K562 (cell line): Measurements from ENCODE around the gene NPNT. TPM values are rescaled to one million over a fixed set of nuclear protein-coding genes. Genes with fewer than 3 reads are reported as not detected.

Experiments
- ATAC-seq: fragments of 200-7000 bp; cut with Tn5 transposase; 3 replicates; pipeline ENCODE4 v1.9.1; 2020; ENCODE audit warnings: moderate library complexity
- BruUV-seq: library from RNA; stranded (reverse); fragments of 400-500 nt; replicated peaks from 2 replicates; lab custom pipeline; 2021; lab: Mats Ljungman, UMichigan
- CTCF ChIA-PET: fragments of 300-600 bp; formaldehyde crosslinking; extraction: SDS; loops from one replicate; lab custom pipeline; 2021; ENCODE audit warnings: low intra/inter-chr PET ratio; lab: Yijun Ruan, JAX
- POLR2A ChIA-PET: fragments of 300-600, 350-650 bp; sonication (Branson Sonifier 250); formaldehyde crosslinking; extraction: SDS; loops from one replicate; lab custom pipeline; 2021; ENCODE audit warnings: antibody characterized with exemption, inconsistent platforms; lab: Yijun Ruan, JAX
- DNase-seq, 4 experiments: peaks; one replicate each; pipeline versions ENCODE4 v3.0.0 to v3.0.0-alpha.2; 2011 to 2018; ENCODE audit warnings: low spot score in 3 of 4, mixed read lengths in 3 of 4; ENCODE audit errors: extremely low read depth in 1 of 4
- FAIRE-seq: peaks from 2 replicates; lab custom pipeline; 2011; peaks lifted over from hg19 to GRCh38; lab: Jason Lieb, UNC
- H2AFZ ChIP-seq: 2 replicates; pipeline ENCODE4 v1.6.0; 2011; ENCODE audit warnings: low read depth, low read length, control low read depth, inconsistent platforms
- H3K27ac ChIP-seq: fragments of 200-600 bp; 3 replicates; pipeline ENCODE4 v1.8.0; 2011; ENCODE audit warnings: low read depth, mild to moderate bottlenecking, control low read depth, inconsistent platforms, low read length, moderate library complexity, mixed read lengths; ENCODE audit errors: extremely low read depth
- H3K27me3 ChIP-seq, 2 experiments: fragments of 300-600 bp in 1 of 2; 2 replicates in 1 of 2; 3 replicates in 1 of 2; pipeline versions ENCODE4 v1.6.0 to v1.8.0; 2011; ENCODE audit warnings: inconsistent platforms in 2 of 2, low read length in 2 of 2, mild to moderate bottlenecking in 1 of 2, mixed read lengths in 1 of 2, moderate library complexity in 1 of 2; ENCODE audit not compliant: control insufficient read depth in 2 of 2, insufficient read depth in 2 of 2
- H3K36me3 ChIP-seq: fragments of 300-600 bp; 3 replicates; pipeline ENCODE4 v1.8.0; 2011; ENCODE audit warnings: mild to moderate bottlenecking, low read length, inconsistent platforms; ENCODE audit not compliant: control insufficient read depth, insufficient read depth
- H3K4me1 ChIP-seq, 2 experiments: fragments of 200-600 bp in 1 of 2; replicated peaks in 1 of 2; 2 replicates in 1 of 2; 3 replicates in 1 of 2; pipeline versions ENCODE4 v1.5.1 to v1.8.0; 2011; ENCODE audit warnings: inconsistent platforms in 2 of 2, low read length in 2 of 2, mild to moderate bottlenecking in 1 of 2, mixed read lengths in 1 of 2, moderate library complexity in 1 of 2; ENCODE audit not compliant: control insufficient read depth in 2 of 2, insufficient read depth in 2 of 2
- H3K4me2 ChIP-seq: 2 replicates; pipeline ENCODE4 v1.6.1; 2011; ENCODE audit warnings: low read length, control low read depth, inconsistent platforms, mixed read lengths; ENCODE audit not compliant: insufficient read depth
- H3K4me3 ChIP-seq: fragments of 200-600 bp; sonication (generic), shearing (Covaris generic); 2 replicates; pipeline ENCODE4 v1.5.1; 2016; ENCODE audit warnings: control low read depth, inconsistent platforms
- H3K79me2 ChIP-seq: fragments of 200-600 bp; 3 replicates; pipeline ENCODE4 v1.8.0; 2011; ENCODE audit warnings: low read length, inconsistent platforms; ENCODE audit not compliant: control insufficient read depth, insufficient read depth
- H3K9ac ChIP-seq, 2 experiments: 2 replicates each; pipeline versions ENCODE4 v1.6.0 to v1.6.1; 2011; ENCODE audit warnings: low read depth in 2 of 2, low read length in 2 of 2, control low read depth in 1 of 2, inconsistent platforms in 1 of 2, mild to moderate bottlenecking in 1 of 2, mixed read lengths in 1 of 2; ENCODE audit not compliant: insufficient read depth in 1 of 2
- H3K9me1 ChIP-seq: one replicate; pipeline ENCODE4 v1.6.0; 2011; ENCODE audit warnings: inconsistent platforms, mild to moderate bottlenecking, low read length, moderate library complexity; ENCODE audit not compliant: control insufficient read depth, insufficient read depth
- H3K9me3 ChIP-seq: replicated peaks from 2 replicates; pipeline ENCODE4 v1.5.1; 2011; ENCODE audit warnings: low read depth, low read length, inconsistent platforms; ENCODE audit not compliant: control insufficient read depth, insufficient read depth
- H4K20me1 ChIP-seq: replicated peaks from 2 replicates; pipeline ENCODE4 v1.6.1; 2011; ENCODE audit warnings: low read length, inconsistent platforms, mixed read lengths; ENCODE audit not compliant: control insufficient read depth, insufficient read depth
- GATAD2B ChIP-seq: fragments of 450-650 bp; IDR thresholded peaks from 2 replicates; pipeline ENCODE4 v1.6.1; 2017; ENCODE audit warnings: mild to moderate bottlenecking, borderline replicate concordance
- PTTG1 ChIP-seq: fragments of 450-650 bp; IDR thresholded peaks from 2 replicates; pipeline ENCODE4 v1.6.1; 2016; ENCODE audit warnings: low read depth, mild to moderate bottlenecking, missing genetic modification characterization, missing compliant biosample characterization
- RBM15 ChIP-seq: fragments of 200-400 bp; formaldehyde crosslinking; IDR thresholded peaks from 2 replicates; pipeline ENCODE4 v1.6.1; 2018; ENCODE audit warnings: mild to moderate bottlenecking, low read length, moderate library complexity; ENCODE audit not compliant: insufficient read depth
- RUNX1 ChIP-seq: sonication (generic); IDR thresholded peaks from 2 replicates; pipeline ENCODE4 v1.6.1; 2016; ENCODE audit warnings: antibody characterized with exemption, low read depth
- SRSF1 ChIP-seq: fragments of 200-400 bp; formaldehyde crosslinking; IDR thresholded peaks from 2 replicates; pipeline ENCODE4 v1.6.1; 2017; ENCODE audit warnings: mild to moderate bottlenecking, low read depth, low read length, moderate library complexity
- TFAP4 ChIP-seq: sonication (generic); formaldehyde crosslinking; IDR thresholded peaks from 2 replicates; pipeline ENCODE4 v1.8.0; 2022; ENCODE audit warnings: missing genetic modification reagents, mild to moderate bottlenecking, moderate library complexity, borderline replicate concordance
- ZNF121 ChIP-seq: sonication (generic); formaldehyde crosslinking; conservative IDR thresholded peaks from 2 replicates; pipeline ENCODE4 v1.8.0; 2022; ENCODE audit warnings: missing genetic modification reagents
- ZNF551 ChIP-seq: fragments of 250-450 bp; sonication (Bioruptor Pico); IDR thresholded peaks from 2 replicates; pipeline ENCODE4 v1.5.0; 2021; ENCODE audit warnings: mild to moderate bottlenecking, moderate library complexity
- ZNF57 ChIP-seq: fragments of 450-650 bp; formaldehyde crosslinking; IDR thresholded peaks from 2 replicates; pipeline ENCODE4 v1.4.0; 2020; ENCODE audit warnings: mild to moderate bottlenecking, moderate library complexity
- WGBS: fragments of 100-300 bp; shearing (Covaris generic); methylation state at CpG from one replicate; pipeline ENCODE4 v1.1.6; 2016; ENCODE audit warnings: low coverage, mixed read lengths; ENCODE audit not compliant: insufficient coverage; ENCODE audit errors: missing lambda C conversion rate; 5-methylcytosine and 5-hydroxymethylcytosine counted together
- in situ Hi-C: fragments of 300-500 bp; cut with MboI; formaldehyde crosslinking; loops from 4 replicates; pipeline ENCODE4 v1.15.0; 2018; ENCODE audit warnings: inconsistent platforms, mixed read lengths
- intact Hi-C: fragments of 100-400 bp; cut with micrococcal nuclease; formaldehyde crosslinking; loops from 2 replicates; pipeline ENCODE4 v1.14.2; 2022
- polyA plus RNA-seq, 8 experiments: library from polyadenylated mRNA; depleted of rRNA in 4 of 8; stranded (reverse) in 5 of 8; unstranded in 3 of 8; fragments of >200 nt; fragmentation: Nextera tagmentation in 2 of 8; fragmentation: Illumina TruSeq in 1 of 8; extraction: Ambion mirVana in 2 of 8; extraction: Trizol in 1 of 8; gene quantifications; 2 replicates each; pipeline versions ENCODE4 v1.2.1 to v1.2.3, GENCODE V29; 2011 to 2014; ENCODE audit warnings: inconsistent platforms in 1 of 8, missing spikeins in 1 of 8
- total RNA-seq, 7 experiments: library from RNA; depleted of rRNA in 6 of 7; stranded (reverse); fragments of >200 nt in 6 of 7; fragmentation: Illumina TruSeq in 2 of 7; extraction: Trizol in 2 of 7; gene quantifications; 2 replicates each; pipeline versions ENCODE4 v1.2.1 to v1.2.3, GENCODE V29; 2011 to 2021; ENCODE audit warnings: low replicate concordance in 1 of 7
- TF ChIP-seq, protein P1 (sequence below): fragments of 250-450 bp; sonication (Bioruptor Pico); IDR thresholded peaks from 2 replicates; pipeline ENCODE4 v1.9.0; 2021; ENCODE audit warnings: mild to moderate bottlenecking
- TF ChIP-seq, protein P2 (sequence below): fragments of 250-450 bp; sonication (Bioruptor Pico); IDR thresholded peaks from 2 replicates; pipeline ENCODE4 v1.4.0; 2020; ENCODE audit warnings: mild to moderate bottlenecking
- TF ChIP-seq, protein P3 (sequence below), 2 experiments: fragments of 450-650 bp; IDR thresholded peaks; 2 replicates each; pipeline ENCODE4 v1.6.1; 2016
- TF ChIP-seq, protein P4 (sequence below): fragments of 450-650 bp; IDR thresholded peaks from 2 replicates; pipeline ENCODE4 v1.6.1; 2014; ENCODE audit warnings: low read depth, mild to moderate bottlenecking, moderate library complexity, borderline replicate concordance

Gene NPNT
- total and polyA plus RNA-seq, 9 of the 15 experiments (the other 6 are each of a cell fraction or from before 2014, with no cell fraction given): 0.22 TPM; not detected in 8

GRCh38 chr4:105924341-105924740 lies 29.1 kb downstream of the NPNT start:
- Histone ChIP-seq H3K4me1 (no peaks in the 10 kb centered on the region), H3K4me2 (no peak overlapping the region), H4K20me1 (no peaks in the 10 kb centered on the region), H3K4me3 (no peak overlapping the region), H3K27ac (no peak overlapping the region), H2AFZ (no peak overlapping the region), H3K27me3 (no peaks in the 10 kb centered on the region), H3K36me3 (no peaks in the 10 kb centered on the region), H3K9ac (no peak overlapping the region), H3K9me3 (no peaks in the 10 kb centered on the region), H3K79me2 (no peaks in the 10 kb centered on the region), H3K9me1 (no peaks in the 10 kb centered on the region)
- CTCF ChIA-PET: no interaction called here
- POLR2A ChIA-PET: no interaction called here
- BruUV-seq: no TSS peak
- intact Hi-C loops (no loop called here), in situ Hi-C loops (no loop called here)
- DNase-seq (no peak), ATAC-seq (no peak), FAIRE-seq (no peak)
- 0% methylated on average over 1 of the region's 1 CpG for WGBS
- TF ChIP-seq, protein P1, sequence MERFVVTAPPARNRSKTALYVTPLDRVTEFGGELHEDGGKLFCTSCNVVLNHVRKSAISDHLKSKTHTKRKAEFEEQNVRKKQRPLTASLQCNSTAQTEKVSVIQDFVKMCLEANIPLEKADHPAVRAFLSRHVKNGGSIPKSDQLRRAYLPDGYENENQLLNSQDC (CRISPR knock-in tag): no peak
- TF ChIP-seq ZNF121 (CRISPR knock-in tag) (no peak), PTTG1 (tag) (no peak), ZNF57 (no peak), ZNF551 (CRISPR knock-in tag) (no peak), RUNX1 (no peak), RBM15 (no peak), SRSF1 (no peak), TFAP4 (no peak), GATAD2B (no peak)
- TF ChIP-seq, protein P2, sequence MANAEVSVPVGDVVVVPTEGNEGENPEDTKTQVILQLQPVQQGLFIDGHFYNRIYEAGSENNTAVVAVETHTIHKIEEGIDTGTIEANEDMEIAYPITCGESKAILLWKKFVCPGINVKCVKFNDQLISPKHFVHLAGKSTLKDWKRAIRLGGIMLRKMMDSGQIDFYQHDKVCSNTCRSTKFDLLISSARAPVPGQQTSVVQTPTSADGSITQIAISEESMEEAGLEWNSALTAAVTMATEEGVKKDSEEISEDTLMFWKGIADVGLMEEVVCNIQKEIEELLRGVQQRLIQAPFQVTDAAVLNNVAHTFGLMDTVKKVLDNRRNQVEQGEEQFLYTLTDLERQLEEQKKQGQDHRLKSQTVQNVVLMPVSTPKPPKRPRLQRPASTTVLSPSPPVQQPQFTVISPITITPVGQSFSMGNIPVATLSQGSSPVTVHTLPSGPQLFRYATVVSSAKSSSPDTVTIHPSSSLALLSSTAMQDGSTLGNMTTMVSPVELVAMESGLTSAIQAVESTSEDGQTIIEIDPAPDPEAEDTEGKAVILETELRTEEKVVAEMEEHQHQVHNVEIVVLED (CRISPR knock-in tag): no peak
- TF ChIP-seq, protein P3, sequence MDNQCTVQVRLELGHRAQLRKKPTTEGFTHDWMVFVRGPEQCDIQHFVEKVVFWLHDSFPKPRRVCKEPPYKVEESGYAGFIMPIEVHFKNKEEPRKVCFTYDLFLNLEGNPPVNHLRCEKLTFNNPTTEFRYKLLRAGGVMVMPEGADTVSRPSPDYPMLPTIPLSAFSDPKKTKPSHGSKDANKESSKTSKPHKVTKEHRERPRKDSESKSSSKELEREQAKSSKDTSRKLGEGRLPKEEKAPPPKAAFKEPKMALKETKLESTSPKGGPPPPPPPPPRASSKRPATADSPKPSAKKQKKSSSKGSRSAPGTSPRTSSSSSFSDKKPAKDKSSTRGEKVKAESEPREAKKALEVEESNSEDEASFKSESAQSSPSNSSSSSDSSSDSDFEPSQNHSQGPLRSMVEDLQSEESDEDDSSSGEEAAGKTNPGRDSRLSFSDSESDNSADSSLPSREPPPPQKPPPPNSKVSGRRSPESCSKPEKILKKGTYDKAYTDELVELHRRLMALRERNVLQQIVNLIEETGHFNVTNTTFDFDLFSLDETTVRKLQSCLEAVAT (IDR thresholded peaks at IDR 0.05): no peak
- TF ChIP-seq, protein P4, sequence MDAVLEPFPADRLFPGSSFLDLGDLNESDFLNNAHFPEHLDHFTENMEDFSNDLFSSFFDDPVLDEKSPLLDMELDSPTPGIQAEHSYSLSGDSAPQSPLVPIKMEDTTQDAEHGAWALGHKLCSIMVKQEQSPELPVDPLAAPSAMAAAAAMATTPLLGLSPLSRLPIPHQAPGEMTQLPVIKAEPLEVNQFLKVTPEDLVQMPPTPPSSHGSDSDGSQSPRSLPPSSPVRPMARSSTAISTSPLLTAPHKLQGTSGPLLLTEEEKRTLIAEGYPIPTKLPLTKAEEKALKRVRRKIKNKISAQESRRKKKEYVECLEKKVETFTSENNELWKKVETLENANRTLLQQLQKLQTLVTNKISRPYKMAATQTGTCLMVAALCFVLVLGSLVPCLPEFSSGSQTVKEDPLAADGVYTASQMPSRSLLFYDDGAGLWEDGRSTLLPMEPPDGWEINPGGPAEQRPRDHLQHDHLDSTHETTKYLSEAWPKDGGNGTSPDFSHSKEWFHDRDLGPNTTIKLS: no peak
